HL-60/S4 treated with phorbol 12-myristate 13-acetate at 8.2 ng/mL for 4 days and 3 days (cell line): ENCODE measurements around the gene KIR2DL3.
"Not testable (repeated sequence)": the region's sequence is repeated elsewhere in the genome, so short reads cannot be mapped to it uniquely, and the experiment has no call there.

Experiments
- in situ Hi-C: fragments of 300-500 bp; cut with MboI; formaldehyde crosslinking; loops from 2 replicates; pipeline ENCODE4 v1.15.0; 2022; ENCODE audit warnings: low sequenced_read_pairs

KIR2DL3 gene

GRCh38 chr19:54788154-54788553 lies 49.8 kb downstream of the KIR2DL3 start:
- in situ Hi-C loops: not testable (repeated sequence)

- in situ Hi-C loops: no loop called here
These were observed 52.4 kb downstream of the KIR2DL3 start for GRCh38 chr19:54790711-54791110.

GRCh38 chr19:54791476-54791875 lies 53.2 kb downstream of the KIR2DL3 start:
- in situ Hi-C loops: no loop called here

GRCh38 chr19:54792814-54793213 lies 54.5 kb downstream of the KIR2DL3 start:
- in situ Hi-C loops: no loop called here

- in situ Hi-C loops: no loop called here
These were observed 57.4 kb downstream of the KIR2DL3 start for GRCh38 chr19:54795758-54796157.
